T-cell (primary cell): Measurements from ENCODE around the gene SEZ6. TPM values are rescaled to one million over a fixed set of nuclear protein-coding genes. Genes with fewer than 3 reads are reported as not detected.

Experiments
- ATAC-seq, 4 experiments: fragments of 200-7000 bp in 3 of 4; fragments of 150-1000 bp in 1 of 4; cut with Tn5 transposase; replicated peaks in 1 of 4; 1 replicate in 3 of 4; 2 replicates in 1 of 4; pipeline ENCODE4 v1.10.0; 2021; ENCODE audit warnings: moderate library complexity in 3 of 4, mild to moderate bottlenecking in 2 of 4, moderate number of reproducible peaks in 1 of 4
- CTCF ChIA-PET, 2 donors: fragments of 300-600 bp; sonication (Branson Sonifier 250); formaldehyde crosslinking; loops; one replicate each; lab custom pipeline; 2022; ENCODE audit warnings: antibody characterized with exemption in 2 of 2; lab: Charles Lee
- POLR2A ChIA-PET, 2 donors: fragments of 300-600 bp; sonication (Branson Sonifier 250); formaldehyde crosslinking; loops; one replicate each; lab custom pipeline; 2022; ENCODE audit warnings: antibody characterized with exemption in 2 of 2; lab: Charles Lee
- DNase-seq, 35 experiments: peaks; one replicate each; pipeline versions ENCODE4 v3.0.0 to v3.0.0-alpha.2; 2013 to 2023
- H3K27ac ChIP-seq: one replicate; pipeline ENCODE4 v1.5.1; 2013; ENCODE audit warnings: low read length
- H3K27me3 ChIP-seq, 2 experiments: replicated peaks in 1 of 2; 1 replicate in 1 of 2; 2 replicates in 1 of 2; pipeline versions ENCODE4 v1.6.1 to v1.7.0; 2013; ENCODE audit warnings: low read length in 1 of 2, mixed read lengths in 1 of 2; ENCODE audit not compliant: control insufficient read depth in 2 of 2, insufficient read depth in 2 of 2; ENCODE audit errors: extremely low read depth in 1 of 2
- H3K36me3 ChIP-seq, 2 donors: 1 replicate in 1 of 2; 2 replicates in 1 of 2; pipeline versions ENCODE4 v1.6.1 to v1.7.0; 2013; ENCODE audit warnings: low read length in 1 of 2; ENCODE audit not compliant: control insufficient read depth in 2 of 2, insufficient read depth in 1 of 2; ENCODE audit errors: extremely low read depth in 1 of 2
- H3K4me1 ChIP-seq, 2 experiments: 1 replicate in 1 of 2; 2 replicates in 1 of 2; pipeline versions ENCODE4 v1.6.1 to v1.7.0; 2013; ENCODE audit warnings: low read length in 2 of 2, mixed read lengths in 1 of 2; ENCODE audit not compliant: insufficient read depth in 2 of 2, control insufficient read depth in 1 of 2; ENCODE audit errors: extremely low read depth in 1 of 2
- H3K4me3 ChIP-seq, 2 donors: 1 replicate in 1 of 2; 2 replicates in 1 of 2; pipeline versions ENCODE4 v1.5.1 to v1.7.0; 2013; ENCODE audit warnings: mild to moderate bottlenecking in 2 of 2, low read length in 1 of 2, moderate library complexity in 1 of 2; ENCODE audit not compliant: control insufficient read depth in 1 of 2; ENCODE audit errors: extremely low read depth in 1 of 2
- H3K9me3 ChIP-seq: 2 replicates; pipeline ENCODE4 v1.7.0; 2013
- H3K27ac Mint-ChIP-seq, 2 donors: one replicate each; pipeline ENCODE4 v1.8.0; 2020 to 2021; ENCODE audit warnings: mild to moderate bottlenecking in 2 of 2, mixed read lengths in 2 of 2
- H3K27me3 Mint-ChIP-seq, 2 donors: one replicate each; pipeline ENCODE4 v1.8.0; 2021 to 2022; ENCODE audit warnings: mixed read lengths in 2 of 2
- H3K36me3 Mint-ChIP-seq: one replicate; pipeline ENCODE4 v1.8.0; 2021; ENCODE audit warnings: mixed read lengths
- H3K4me1 Mint-ChIP-seq, 3 donors: one replicate each; pipeline ENCODE4 v1.8.0; 2020 to 2022; ENCODE audit warnings: mixed read lengths in 3 of 3, mild to moderate bottlenecking in 1 of 3
- H3K4me3 Mint-ChIP-seq, 3 donors: one replicate each; pipeline ENCODE4 v1.8.0; 2020 to 2022; ENCODE audit warnings: mild to moderate bottlenecking in 3 of 3, mixed read lengths in 3 of 3, moderate library complexity in 3 of 3
- H3K9me3 Mint-ChIP-seq, 3 donors: one replicate each; pipeline ENCODE4 v1.8.0; 2020 to 2022; ENCODE audit warnings: mixed read lengths in 3 of 3
- WGBS: methylation state at CpG from one replicate; pipeline ENCODE4 v1.1.5; 2013; ENCODE audit warnings: missing lambda C conversion rate; ENCODE audit not compliant: insufficient coverage; 5-methylcytosine and 5-hydroxymethylcytosine counted together
- total RNA-seq, 35 experiments: library from RNA in 6 of 35; stranded (reverse) in 6 of 35; fragments of 120-200 nt in 1 of 35; gene quantifications; one replicate each; pipeline versions ENCODE4 v1.2.1 to v1.2.4 and lab custom pipeline; 2013 to 2026

SEZ6 gene
- total RNA-seq, 5 donors from 2014 or later (not counting 1 experiment from before 2014, with no cell fraction given): 0.49 to 1.6 TPM; not detected in 3

GRCh38 chr17:29010586-29010985 is 4.8 kb upstream of the SEZ6 start:
- H3K9me3 Mint-ChIP-seq: no peaks in the 10 kb centered on the region
- Histone ChIP-seq H3K4me3 (no peak overlapping the region), H3K36me3 (no peaks in the 10 kb centered on the region), H3K27me3 (peaks cover 2 to 56% of the 10 kb centered on the region in 2 experiments), H3K27ac (no peak overlapping the region), H3K9me3 (no peaks in the 10 kb centered on the region), H3K4me1 (peaks cover 0 to 2% of the 10 kb centered on the region in 2 experiments)
- ATAC-seq (no peak), DNase-seq (no peak)
- whole genome bisulfite sequencing: 87% methylated on average over 4 of the region's 7 CpGs
- peaks cover 0 to 3% (median 2%) of the 10 kb centered on the region in 3 donors for H3K4me1 Mint-ChIP-seq
- CTCF ChIA-PET: no interaction called here
- POLR2A ChIA-PET: no interaction called here
- no peak overlapping the region for H3K4me3 Mint-ChIP-seq
- H3K36me3 Mint-ChIP-seq: no peaks in the 10 kb centered on the region
- no peak overlapping the region for H3K27ac Mint-ChIP-seq
- H3K27me3 Mint-ChIP-seq: peaks cover 49 to 59% of the 10 kb centered on the region in 2 donors

- ChIA-PET POLR2A (no interaction called here), CTCF (no interaction called here)
- peaks cover 0 to 3% (median 2%) of the 10 kb centered on the region in 3 donors for H3K4me1 Mint-ChIP-seq
- WGBS: 71% methylated on average over 1 of the region's 3 CpGs
- DNase-seq (no peak), ATAC-seq (no peak)
- Histone ChIP-seq H3K27ac (no peak overlapping the region), H3K9me3 (no peaks in the 10 kb centered on the region), H3K4me3 (no peak overlapping the region), H3K36me3 (no peaks in the 10 kb centered on the region), H3K4me1 (peaks cover 0 to 5% of the 10 kb centered on the region in 2 experiments), H3K27me3 (peaks cover under 1 to 59% of the 10 kb centered on the region in 2 experiments)
- H3K4me3 Mint-ChIP-seq: no peak overlapping the region
- H3K9me3 Mint-ChIP-seq: no peaks in the 10 kb centered on the region
- no peaks in the 10 kb centered on the region for H3K36me3 Mint-ChIP-seq
- peaks cover 49 to 60% of the 10 kb centered on the region in 2 donors for H3K27me3 Mint-ChIP-seq
- H3K27ac Mint-ChIP-seq: no peak overlapping the region
These were observed 4.3 kb upstream of the SEZ6 start for GRCh38 chr17:29010129-29010528.

GRCh38 chr17:29008591-29008990 is 2.8 kb upstream of the SEZ6 start:
- no peak overlapping the region for H3K27ac Mint-ChIP-seq
- CTCF ChIA-PET: interaction anchor here in 1 of 2 donors (0.5 kb wide), 1 partner anchor 472 kb away, joined by 4 read pairs; no protein-coding TSS in a partner anchor
- Histone ChIP-seq H3K4me1 (peaks cover 0 to 5% of the 10 kb centered on the region in 2 experiments), H3K4me3 (no peak overlapping the region), H3K36me3 (no peaks in the 10 kb centered on the region), H3K27me3 (peaks cover 0 to 75% of the 10 kb centered on the region in 2 experiments), H3K9me3 (no peaks in the 10 kb centered on the region), H3K27ac (no peak overlapping the region)
- H3K27me3 Mint-ChIP-seq: peaks cover 53 to 67% of the 10 kb centered on the region in 2 donors
- no peaks in the 10 kb centered on the region for H3K9me3 Mint-ChIP-seq
- no peak overlapping the region for H3K4me3 Mint-ChIP-seq
- DNase-seq (no peak), ATAC-seq (no peak)
- H3K36me3 Mint-ChIP-seq: no peaks in the 10 kb centered on the region
- 86% methylated on average over 1 of the region's 3 CpGs for whole genome bisulfite sequencing
- H3K4me1 Mint-ChIP-seq: peaks cover 0 to 3% (median 2%) of the 10 kb centered on the region in 3 donors
- POLR2A ChIA-PET: no interaction called here

- Histone ChIP-seq H3K4me3 (no peak overlapping the region), H3K27ac (no peak overlapping the region), H3K36me3 (no peaks in the 10 kb centered on the region), H3K9me3 (no peaks in the 10 kb centered on the region), H3K27me3 (peaks cover 0 to 81% of the 10 kb centered on the region in 2 experiments), H3K4me1 (peaks cover 0 to 5% of the 10 kb centered on the region in 2 experiments)
- Mint-ChIP-seq H3K4me3 (no peak overlapping the region), H3K36me3 (no peaks in the 10 kb centered on the region), H3K9me3 (no peaks in the 10 kb centered on the region), H3K27ac (peak overlapping the region in 1 of 2 donors; percentile 2), H3K27me3 (peaks cover 52 to 73% of the 10 kb centered on the region in 2 donors), H3K4me1 (peaks cover 0 to 3% (median 2%) of the 10 kb centered on the region in 3 donors)
- CTCF ChIA-PET: interaction anchor here in 1 of 2 donors (0.5 kb wide), 1 partner anchor 473 kb away, joined by 4 read pairs; no protein-coding TSS in a partner anchor
- POLR2A ChIA-PET: no interaction called here
- 68% methylated on average over 2 of the region's 2 CpGs for WGBS
- DNase-seq (no peak), ATAC-seq (no peak)
These were observed 2.1 kb upstream of the SEZ6 start for GRCh38 chr17:29007860-29008455.

GRCh38 chr17:29007456-29007855 is 1.6 kb upstream of the SEZ6 start:
- CTCF ChIA-PET: no interaction called here
- H3K9me3 ChIP-seq: no peaks in the 10 kb centered on the region
- H3K36me3 Mint-ChIP-seq: no peaks in the 10 kb centered on the region
- H3K4me3 Mint-ChIP-seq: no peak overlapping the region
- no peaks in the 10 kb centered on the region for H3K9me3 Mint-ChIP-seq
- DNase-seq (no peak), ATAC-seq (no peak)
- H3K4me3 ChIP-seq: no peak overlapping the region
- peaks cover 49 to 78% of the 10 kb centered on the region in 2 donors for H3K27me3 Mint-ChIP-seq
- no peaks in the 10 kb centered on the region for H3K36me3 ChIP-seq
- POLR2A ChIA-PET: no interaction called here
- WGBS: 37% methylated on average over 2 of the region's 2 CpGs
- peaks cover 0 to 83% of the 10 kb centered on the region in 2 experiments for H3K27me3 ChIP-seq
- H3K4me1 ChIP-seq: peaks cover 0 to 5% of the 10 kb centered on the region in 2 experiments
- no peak overlapping the region for H3K27ac ChIP-seq
- H3K27ac Mint-ChIP-seq: peak overlapping the region in 1 of 2 donors; percentile 2
- peaks cover 0 to 3% (median 2%) of the 10 kb centered on the region in 3 donors for H3K4me1 Mint-ChIP-seq

- WGBS: 61% methylated on average over 15 of the region's 20 CpGs
- Histone ChIP-seq H3K4me3 (no peak overlapping the region), H3K27me3 (peaks cover 0 to 77% of the 10 kb centered on the region in 2 experiments), H3K36me3 (no peaks in the 10 kb centered on the region), H3K27ac (no peak overlapping the region), H3K4me1 (peaks cover 0 to 5% of the 10 kb centered on the region in 2 experiments), H3K9me3 (no peaks in the 10 kb centered on the region)
- CTCF ChIA-PET: no interaction called here
- POLR2A ChIA-PET: no interaction called here
- Mint-ChIP-seq H3K36me3 (no peaks in the 10 kb centered on the region), H3K4me3 (no peak overlapping the region), H3K9me3 (no peaks in the 10 kb centered on the region), H3K27me3 (peaks cover 39 to 71% of the 10 kb centered on the region in 2 donors), H3K27ac (peak overlapping the region in 1 of 2 donors; percentile 24), H3K4me1 (peaks cover 0 to 3% (median 2%) of the 10 kb centered on the region in 3 donors)
- DNase-seq (no peak), ATAC-seq (no peak)
These were observed 1.6 kb downstream of the SEZ6 start for GRCh38 chr17:29004081-29004692.
